Ishikawa (cell line): Measurements from ENCODE around the gene ZNF524.

ENCODE experiments used
- CREB1 ChIP-seq: IDR thresholded peaks from 2 replicates; pipeline ENCODE4 v1.6.1; 2012; ENCODE audit warnings: low read depth
- EP300 ChIP-seq: IDR thresholded peaks from 2 replicates; pipeline ENCODE4 v1.6.1; 2012; ENCODE audit warnings: borderline replicate concordance
- MAX ChIP-seq: IDR thresholded peaks from 2 replicates; pipeline ENCODE4 v1.6.1; 2012
- REST ChIP-seq: IDR thresholded peaks from 2 replicates; pipeline ENCODE4 v1.6.1; 2012; ENCODE audit warnings: low read depth, mild to moderate bottlenecking
- TAF1 ChIP-seq: IDR thresholded peaks from 2 replicates; pipeline ENCODE4 v1.6.1; 2012; ENCODE audit warnings: low read depth, mild to moderate bottlenecking
- TCF12 ChIP-seq: IDR thresholded peaks from 2 replicates; pipeline ENCODE4 v1.6.1; 2012; ENCODE audit warnings: low read depth
- YY1 ChIP-seq: IDR thresholded peaks from 2 replicates; pipeline ENCODE4 v1.6.1; 2012; ENCODE audit warnings: low read depth

- TF ChIP-seq YY1, result no peak
- TF ChIP-seq TAF1, result no peak
- TF ChIP-seq EP300, result no peak
- no peak for TF ChIP-seq MAX
- TF ChIP-seq TCF12, result no peak
- TF ChIP-seq CREB1, result no peak
- TF ChIP-seq REST, result no peak
Observed at GRCh38 chr19:55567708-55568328, 32.3 kb upstream of the ZNF524 start.
